Stimulated activated CD4-positive, alpha-beta T cell treated with anti-CD3 and anti-CD28 coated beads, Interleukin-2, amount 100 ng/mL, for 4 hours (primary cell): ENCODE measurements around the gene WNT8A.

Experiments used
- DNase-seq: peaks from one replicate; pipeline ENCODE4 v3.0.0-alpha.2; 2020; ENCODE audit warnings: low read depth

The WNT8A gene

GRCh38 chr5:138091685-138092084 lies 7.9 kb downstream of the WNT8A start:
- no peak for DNase-seq

GRCh38 chr5:138092301-138092700 lies 8.5 kb downstream of the WNT8A start:
- no peak for DNase-seq

- DNase-seq = no peak
Measured at GRCh38 chr5:138093036-138093435, 9.2 kb downstream of the WNT8A start.

GRCh38 chr5:138095100-138095907 lies 11.5 kb downstream of the WNT8A start:
- DNase-seq = no peak

- DNase-seq = no peak
Measured at GRCh38 chr5:138096363-138096762, 12.5 kb downstream of the WNT8A start.

GRCh38 chr5:138096997-138097828 lies 13.4 kb downstream of the WNT8A start:
- DNase-seq = no peak

GRCh38 chr5:138102454-138103318 lies 18.9 kb downstream of the WNT8A start:
- DNase-seq = no peak

- DNase-seq = no peak
Measured at GRCh38 chr5:138103319-138103637, 19.4 kb downstream of the WNT8A start.

- DNase-seq = no peak
Measured at GRCh38 chr5:138105709-138106108, 21.9 kb downstream of the WNT8A start.

- no peak for DNase-seq
Measured at GRCh38 chr5:138107213-138107612, 23.4 kb downstream of the WNT8A start.

- DNase-seq = no peak
Measured at GRCh38 chr5:138109463-138110265, 25.8 kb downstream of the WNT8A start.

GRCh38 chr5:138110266-138110963 lies 26.6 kb downstream of the WNT8A start:
- DNase-seq = no peak

GRCh38 chr5:138111181-138111580 lies 27.3 kb downstream of the WNT8A start:
- DNase-seq = no peak

- no peak for DNase-seq
Measured at GRCh38 chr5:138111937-138112336, 28.1 kb downstream of the WNT8A start.

GRCh38 chr5:138115254-138115653 lies 31.4 kb downstream of the WNT8A start:
- no peak for DNase-seq

- no peak for DNase-seq
Measured at GRCh38 chr5:138128334-138128733, 44.5 kb downstream of the WNT8A start.

- DNase-seq = no peak
Measured at GRCh38 chr5:138129347-138129746, 45.5 kb downstream of the WNT8A start.

- DNase-seq = no peak
Measured at GRCh38 chr5:138132543-138132942, 48.7 kb downstream of the WNT8A start.

- no peak for DNase-seq
Measured at GRCh38 chr5:138138949-138139780, 55.3 kb downstream of the WNT8A start, which contains the start of gene NME5. Gene NME5 (minus strand): TSS chr5:138139428. CDS start chr5:138138780, 648 bp downstream.

- no peak for DNase-seq
Measured at GRCh38 chr5:138139781-138140090, 55.9 kb downstream of the WNT8A start.
